ENCODE results near the gene DYNC1I1. TPM values are rescaled to one million over a fixed set of nuclear protein-coding genes. Genes with fewer than 3 reads are reported as not detected.

The DYNC1I1 gene
- total RNA-seq, 2 experiments from 2014 or later, result 0.08 TPM; not detected in 1

DNA sequence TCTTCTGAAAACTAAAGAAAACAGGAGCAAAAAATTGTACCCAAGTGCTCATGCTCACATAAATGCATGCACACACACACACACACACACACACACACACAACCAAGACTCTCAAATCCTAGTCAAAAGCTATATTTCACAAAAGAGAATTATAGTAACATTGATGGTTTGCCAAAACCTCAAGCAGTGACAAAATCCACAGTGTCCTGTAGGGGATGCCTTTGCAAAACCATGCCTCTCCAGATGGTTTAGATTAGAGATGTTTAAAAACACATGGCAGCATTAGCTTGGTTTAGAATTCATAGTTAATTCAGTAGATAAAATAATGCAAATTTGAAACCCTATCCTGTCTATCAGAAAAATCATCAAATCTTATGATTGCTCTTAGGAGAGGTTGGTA is 232.2 kb downstream of the DYNC1I1 start:
- no peaks in the 10 kb centered on the region for H3K36me3 ChIP-seq (ENCODE audit: insufficient read depth, low read length)
- H3K27me3 ChIP-seq (ENCODE audit: control insufficient read depth in 1 of 2, insufficient read depth in 2 of 2, low read length in 2 of 2), result no peaks in the 10 kb centered on the region
- no peaks in the 10 kb centered on the region for H3K4me1 Mint-ChIP-seq (ENCODE audit: low read depth)
- ATAC-seq (ENCODE audit: poor library complexity) (no peak), DNase-seq (no peak)
- H3K4me1 ChIP-seq (ENCODE audit: insufficient read depth, low read length), result no peaks in the 10 kb centered on the region
- H3K36me3 Mint-ChIP-seq (ENCODE audit: low read depth), result no peaks in the 10 kb centered on the region
- no peak overlapping the region for H3K27ac Mint-ChIP-seq
- H3K27ac ChIP-seq (ENCODE audit: low read depth in 1 of 2, low read length in 2 of 2), result no peak overlapping the region
- TF ChIP-seq, protein P1, sequence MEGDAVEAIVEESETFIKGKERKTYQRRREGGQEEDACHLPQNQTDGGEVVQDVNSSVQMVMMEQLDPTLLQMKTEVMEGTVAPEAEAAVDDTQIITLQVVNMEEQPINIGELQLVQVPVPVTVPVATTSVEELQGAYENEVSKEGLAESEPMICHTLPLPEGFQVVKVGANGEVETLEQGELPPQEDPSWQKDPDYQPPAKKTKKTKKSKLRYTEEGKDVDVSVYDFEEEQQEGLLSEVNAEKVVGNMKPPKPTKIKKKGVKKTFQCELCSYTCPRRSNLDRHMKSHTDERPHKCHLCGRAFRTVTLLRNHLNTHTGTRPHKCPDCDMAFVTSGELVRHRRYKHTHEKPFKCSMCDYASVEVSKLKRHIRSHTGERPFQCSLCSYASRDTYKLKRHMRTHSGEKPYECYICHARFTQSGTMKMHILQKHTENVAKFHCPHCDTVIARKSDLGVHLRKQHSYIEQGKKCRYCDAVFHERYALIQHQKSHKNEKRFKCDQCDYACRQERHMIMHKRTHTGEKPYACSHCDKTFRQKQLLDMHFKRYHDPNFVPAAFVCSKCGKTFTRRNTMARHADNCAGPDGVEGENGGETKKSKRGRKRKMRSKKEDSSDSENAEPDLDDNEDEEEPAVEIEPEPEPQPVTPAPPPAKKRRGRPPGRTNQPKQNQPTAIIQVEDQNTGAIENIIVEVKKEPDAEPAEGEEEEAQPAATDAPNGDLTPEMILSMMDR (IDR thresholded peaks at IDR 0.05), result no peak
- H3K9me3 ChIP-seq (ENCODE audit: control insufficient read depth in 1 of 2, insufficient read depth in 1 of 2, low read length in 2 of 2), result no peaks in the 10 kb centered on the region
- H3K27me3 Mint-ChIP-seq, result peaks cover 16% of the 10 kb centered on the region
- no peak overlapping the region for H3K4me3 Mint-ChIP-seq
- H3K9me3 Mint-ChIP-seq, result no peaks in the 10 kb centered on the region
- H3K4me3 ChIP-seq (ENCODE audit: low read length), result no peak overlapping the region
- intact Hi-C loops (cut with DNase I, micrococcal nuclease), result no loop called here
- POLR2A ChIA-PET, result no interaction called here
- CTCF ChIA-PET, result no interaction called here

DNA sequence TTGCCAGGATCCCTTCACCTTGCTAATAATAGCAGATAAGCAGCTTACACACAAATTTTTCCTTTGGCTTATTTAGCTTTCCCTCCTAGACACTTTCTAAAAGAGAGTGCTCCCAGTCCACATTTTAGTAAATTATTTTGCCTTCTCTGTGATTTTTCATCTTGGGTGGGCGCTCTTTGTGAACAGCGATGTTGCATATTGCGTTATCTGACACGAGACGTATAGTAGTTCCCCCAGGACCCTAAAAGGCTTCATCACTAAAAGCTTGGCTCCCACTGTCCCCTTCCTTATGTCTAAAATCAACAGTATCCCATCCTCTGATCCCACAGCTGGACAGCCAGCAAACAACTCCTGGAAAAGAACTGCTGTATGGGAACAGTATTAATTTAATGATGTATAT is 232.9 kb downstream of the DYNC1I1 start:
- no peak for DNase-seq
- H3K36me3 ChIP-seq (ENCODE audit: insufficient read depth, low read length), result no peaks in the 10 kb centered on the region
- no peak for ATAC-seq (ENCODE audit: poor library complexity)
- H3K27ac Mint-ChIP-seq, result no peak overlapping the region
- no peaks in the 10 kb centered on the region for H3K9me3 Mint-ChIP-seq
- H3K9me3 ChIP-seq (ENCODE audit: control insufficient read depth in 1 of 2, insufficient read depth in 1 of 2, low read length in 2 of 2), result no peaks in the 10 kb centered on the region
- H3K4me3 ChIP-seq (ENCODE audit: low read length), result no peak overlapping the region
- peaks cover 16% of the 10 kb centered on the region for H3K27me3 Mint-ChIP-seq
- no peak overlapping the region for H3K27ac ChIP-seq (ENCODE audit: low read depth in 1 of 2, low read length in 2 of 2)
- ChIA-PET CTCF (no interaction called here), POLR2A (no interaction called here)
- H3K4me1 Mint-ChIP-seq (ENCODE audit: low read depth), result no peaks in the 10 kb centered on the region
- intact Hi-C loops (cut with DNase I, micrococcal nuclease), result no loop called here
- no peaks in the 10 kb centered on the region for H3K36me3 Mint-ChIP-seq (ENCODE audit: low read depth)
- no peaks in the 10 kb centered on the region for H3K27me3 ChIP-seq (ENCODE audit: control insufficient read depth in 1 of 2, insufficient read depth in 2 of 2, low read length in 2 of 2)
- TF ChIP-seq, protein P1 (IDR thresholded peaks at IDR 0.05), result no peak
- no peak overlapping the region for H3K4me3 Mint-ChIP-seq
- no peaks in the 10 kb centered on the region for H3K4me1 ChIP-seq (ENCODE audit: insufficient read depth, low read length)

DNA sequence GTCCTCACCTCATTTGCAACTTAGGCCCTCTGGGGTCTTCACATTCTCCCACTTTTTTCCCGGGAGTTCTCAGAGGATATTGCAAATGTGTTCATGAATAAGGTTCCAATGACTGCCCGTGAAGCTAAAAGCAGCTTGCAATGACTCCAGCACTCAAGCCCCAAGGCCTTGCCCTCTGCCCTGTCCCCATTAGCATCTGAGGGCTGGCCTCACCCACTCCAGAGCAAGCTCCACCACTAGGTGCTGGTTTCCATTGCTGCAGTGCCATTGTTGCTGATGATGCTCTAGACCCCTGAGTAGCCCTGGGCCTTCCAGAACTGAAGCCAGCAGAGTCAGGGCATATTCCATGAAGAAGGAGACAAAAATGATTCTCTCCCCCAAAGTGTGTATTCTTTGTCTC is 236.8 kb downstream of the DYNC1I1 start:
- H3K27ac ChIP-seq (ENCODE audit: low read depth in 1 of 2, low read length in 2 of 2), result no peak overlapping the region
- no peaks in the 10 kb centered on the region for H3K27me3 ChIP-seq (ENCODE audit: control insufficient read depth in 1 of 2, insufficient read depth in 2 of 2, low read length in 2 of 2)
- no peaks in the 10 kb centered on the region for H3K36me3 ChIP-seq (ENCODE audit: insufficient read depth, low read length)
- ATAC-seq (ENCODE audit: poor library complexity) (no peak), DNase-seq (no peak)
- Mint-ChIP-seq H3K27me3 (peaks cover 33% of the 10 kb centered on the region), H3K27ac (no peak overlapping the region), H3K4me3 (no peak overlapping the region), H3K36me3 (ENCODE audit: low read depth) (no peaks in the 10 kb centered on the region), H3K9me3 (no peaks in the 10 kb centered on the region), H3K4me1 (ENCODE audit: low read depth) (no peaks in the 10 kb centered on the region)
- ChIA-PET POLR2A (no interaction called here), CTCF (no interaction called here)
- H3K9me3 ChIP-seq (ENCODE audit: control insufficient read depth in 1 of 2, insufficient read depth in 1 of 2, low read length in 2 of 2), result no peaks in the 10 kb centered on the region
- H3K4me1 ChIP-seq (ENCODE audit: insufficient read depth, low read length), result no peaks in the 10 kb centered on the region
- TF ChIP-seq, protein P1 (IDR thresholded peaks at IDR 0.05), result no peak
- no peak overlapping the region for H3K4me3 ChIP-seq (ENCODE audit: low read length)
- intact Hi-C loops (cut with DNase I, micrococcal nuclease), result no loop called here
